ENCODE measurements around the gene ELOVL6. TPM values are rescaled to one million over a fixed set of nuclear protein-coding genes. Genes with fewer than 3 reads are reported as not detected.

The ELOVL6 gene, protein sequence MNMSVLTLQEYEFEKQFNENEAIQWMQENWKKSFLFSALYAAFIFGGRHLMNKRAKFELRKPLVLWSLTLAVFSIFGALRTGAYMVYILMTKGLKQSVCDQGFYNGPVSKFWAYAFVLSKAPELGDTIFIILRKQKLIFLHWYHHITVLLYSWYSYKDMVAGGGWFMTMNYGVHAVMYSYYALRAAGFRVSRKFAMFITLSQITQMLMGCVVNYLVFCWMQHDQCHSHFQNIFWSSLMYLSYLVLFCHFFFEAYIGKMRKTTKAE
- 35.4 and 37.7 TPM in 2 replicates for total RNA-seq (2013; cell fraction: nucleolus; rRNA removed)
- total RNA-seq (2014; rRNA removed): 3.9 and 5.6 TPM in 2 replicates
- 7.7 and 8.7 TPM in 2 replicates for total RNA-seq (2014; rRNA removed; fragmentation: Illumina TruSeq; extraction: Trizol)
- total RNA-seq (2021): 9.4 and 13.7 TPM in 2 replicates
- 3.8 TPM for polyA plus RNA-seq (2011; ENCODE audit: low read depth)
- 33.5 and 34.6 TPM in 2 replicates for polyA plus RNA-seq (2011; rRNA removed)
- 12.1 and 12.4 TPM in 2 replicates for polyA plus RNA-seq (2011; cell fraction: cytosol; rRNA removed)
- polyA plus RNA-seq (2011; cell fraction: nucleus; rRNA removed): 10.1 and 11.9 TPM in 2 replicates
- polyA plus RNA-seq (2012): 7.9 and 10.6 TPM in 2 replicates
- polyA plus RNA-seq (2014; fragmentation: Illumina TruSeq; extraction: Trizol): 11.8 and 15.0 TPM in 2 replicates
- 1 to 10 TPM; 6.3 to 8.5 TPM for polyA plus RNA-seq (2014; fragmentation: Nextera tagmentation; extraction: Ambion mirVana)
- 8.0 and 9.1 TPM in 2 replicates for polyA plus RNA-seq (2014; rRNA removed)
- polyA plus RNA-seq (2016; fragmentation: Nextera tagmentation; extraction: Ambion mirVana): 1 to 10 TPM; 6.0 to 6.8 TPM
- polyA minus RNA-seq (2011; rRNA and poly(A)+ RNA removed): 21.8 and 25.9 TPM in 2 replicates
- polyA minus RNA-seq (2011; cell fraction: cytosol; rRNA and poly(A)+ RNA removed): 5.1 and 5.5 TPM in 2 replicates
- polyA minus RNA-seq (2011; cell fraction: nucleus; rRNA and poly(A)+ RNA removed): 4.7 and 14.1 TPM in 2 replicates
- percentile 69 among the genes with signal in this experiment for Bru-seq, nascent RNA
- percentile 58 among the genes with signal in this experiment for BruChase-seq, experiment 1, labeled RNA remaining after a 6-hour chase
- percentile 58 among the genes with signal in this experiment for BruChase-seq, experiment 2, labeled RNA remaining after a 2-hour chase
- long read RNA-seq, experiment 1, full-length matches to known transcripts: 4 of 11 reads
- long read RNA-seq, experiment 1, partial matches to known transcripts: 0 of 11 reads
- long read RNA-seq, experiment 1, other reads (novel, unspliced or antisense): 7 of 11 reads
- long read RNA-seq, experiment 2, full-length matches to known transcripts: 20 of 39 reads
- long read RNA-seq, experiment 2, partial matches to known transcripts: 0 of 39 reads
- long read RNA-seq, experiment 2, other reads (novel, unspliced or antisense): 19 of 39 reads

DNA sequence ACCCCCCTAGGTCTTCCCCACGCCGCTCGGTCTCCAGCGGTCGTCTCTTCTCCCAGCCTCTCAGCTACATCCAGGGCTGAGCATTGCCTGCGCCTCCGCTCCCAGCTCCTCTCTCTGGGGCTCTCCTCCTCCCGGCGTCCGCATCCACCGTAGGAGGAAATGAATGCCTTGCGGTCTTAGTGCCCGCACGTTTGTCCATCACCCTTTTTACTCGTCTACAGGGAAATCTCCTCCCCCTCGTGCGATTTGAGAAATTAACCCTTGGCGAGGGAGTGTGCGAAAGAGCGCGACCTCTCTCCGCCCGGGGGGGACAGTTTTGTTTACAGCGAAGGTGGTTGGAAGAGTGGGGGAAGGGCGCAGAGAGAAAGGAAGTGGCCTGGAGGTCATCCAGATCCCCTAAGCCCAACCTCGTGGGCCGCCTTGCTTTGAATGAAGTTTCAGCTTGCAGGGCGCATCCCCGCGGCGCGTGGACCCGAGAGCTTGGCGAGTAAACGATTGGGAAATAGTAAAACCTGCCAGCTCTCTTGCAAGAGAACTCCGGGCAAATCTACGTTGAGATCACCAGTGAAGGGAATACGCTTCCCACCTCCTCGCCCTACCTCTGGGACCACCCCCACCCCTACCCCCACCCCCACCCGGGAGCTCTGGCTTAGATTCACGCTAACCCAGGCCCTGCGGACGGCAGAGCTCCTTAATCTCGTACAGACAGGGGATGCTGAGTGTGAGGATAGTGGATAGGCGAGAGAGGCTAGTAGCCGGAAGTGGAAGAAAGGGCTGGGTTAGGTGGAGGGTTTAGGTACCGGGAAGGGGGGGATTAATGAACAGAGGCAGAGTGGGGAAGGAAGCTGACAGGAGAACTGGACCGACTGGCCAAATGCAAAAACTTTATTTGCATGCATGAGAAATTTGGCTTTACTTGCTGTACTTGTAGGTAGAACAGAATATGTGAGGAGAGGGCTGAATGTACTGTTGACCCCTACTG lies at the start of gene ELOVL6:
ELOVL6 (minus strand) TSS at position 181 of the 982 bp plus-strand sequence. CDS start 280 bp downstream, outside the sequence.
- WGBS (ENCODE audit: insufficient coverage, insufficient replicate concordance, low lambda C conversion rate, missing lambda C conversion rate): under 1% methylated on average over 48 of the region's 48 CpGs
- Histone ChIP-seq H3K4me3 (peak within 1 kb of the TSS; percentile 81), H3K9ac (ENCODE audit: control insufficient read depth, insufficient read depth, low read length) (peak within 1 kb of the TSS; percentile 76), H3K27me3 (replicated peaks in 1 of 2; ENCODE audit: control insufficient read depth in 2 of 2, insufficient read depth in 2 of 2, low read length in 1 of 2) (no peaks in the 10 kb centered on the region), H4K20me1 (ENCODE audit: control insufficient read depth, insufficient read depth) (no peaks in the 10 kb centered on the region), H3K36me3 (ENCODE audit: control insufficient read depth in 2 of 2, insufficient read depth in 2 of 2, low read length in 1 of 2) (no peaks in the 10 kb centered on the region), H3K79me2 (ENCODE audit: control insufficient read depth, insufficient read depth, low read length) (peaks cover 33% of the 10 kb centered on the region), H2AFZ (ENCODE audit: control insufficient read depth, low read depth, low read length) (peak within 1 kb of the TSS; percentile 92), H3K9me3 (replicated peaks; ENCODE audit: control insufficient read depth, insufficient read depth, low read length) (no peaks in the 10 kb centered on the region), H3K4me1 (ENCODE audit: control insufficient read depth, insufficient read depth, low read length) (peaks cover 21% of the 10 kb centered on the region), H3K4me2 (ENCODE audit: control insufficient read depth, insufficient read depth) (peak within 1 kb of the TSS; percentile 88), H3K27ac (ENCODE audit: control insufficient read depth, insufficient read depth) (peak within 1 kb of the TSS; percentile 73)
- intact Hi-C loops (cut with micrococcal nuclease; ENCODE audit: unreplicated experiment): loop anchor here (1.0 to 10.0 kb wide), 9 partner anchors 91 to 1576 kb away; partner anchors contain the start of genes GAR1, MCUB, RPL34 and SEC24B
- ChIA-PET POLR2A (interaction anchor here (0.5 to 2.0 kb wide), 10 partner anchors 14 to 755 kb away, joined by 3 to 22 read pairs (median 4); no protein-coding TSS in a partner anchor), SMC1A (ENCODE audit: uncharacterized antibody, unreplicated experiment) (interaction anchor here (0.7 to 3.0 kb wide), 17 partner anchors 12 to 164 kb away, joined by 3 to 15 read pairs (median 4); no protein-coding TSS in a partner anchor), RAD21 (ENCODE audit: unreplicated experiment) (interaction anchor here (0.7 to 3.1 kb wide), 13 partner anchors 11 to 193 kb away, joined by 3 to 22 read pairs (median 4); no protein-coding TSS in a partner anchor), CTCF (interaction anchor here (0.6 to 2.0 kb wide), 14 partner anchors 14 to 1146 kb away, joined by 3 to 16 read pairs (median 3); no protein-coding TSS in a partner anchor)
- DNase-seq (ENCODE audit: low read depth, low spot score): peak; percentile 55
- FAIRE-seq: no peak
- no TSS peak for BruUV-seq (replicated peaks)
- in situ Hi-C loops (cut with MboI): loop anchor here (25.0 kb wide), 1 partner anchor 761 kb away; the partner anchor contains the start of gene SEC24B
- ATAC-seq: peak; percentile 16
- TF ChIP-seq TCF12 (IDR thresholded peaks at IDR 0.05; ENCODE audit: low read depth, low read length) (no peak), ASH2L (IDR thresholded peaks at IDR 0.05; ENCODE audit: borderline replicate concordance, low read depth) (no peak), SUPT20H (IDR thresholded peaks at IDR 0.05; ENCODE audit: borderline replicate concordance, control insufficient read depth, low read depth, low read length) (no peak), RUNX3 (IDR thresholded peaks at IDR 0.05; ENCODE audit: low read length) (peak; percentile 75), SRF (IDR thresholded peaks at IDR 0.05; ENCODE audit: low read depth in 2 of 2, low read length in 2 of 2) (no peak), NFYA (IDR thresholded peaks at IDR 0.05; ENCODE audit: borderline replicate concordance, low read depth, low read length) (no peak), RAD51 (IDR thresholded peaks at IDR 0.05) (0 out of 2 replicates have a peak, but pooled peaks have one; percentile 12), KLF5 (IDR thresholded peaks at IDR 0.05; ENCODE audit: partially characterized antibody) (no peak), CREB1 (IDR thresholded peaks at IDR 0.05; ENCODE audit: low read depth) (peak; percentile 73), ZNF24 (IDR thresholded peaks at IDR 0.05) (no peak)
- TF ChIP-seq, protein P1, sequence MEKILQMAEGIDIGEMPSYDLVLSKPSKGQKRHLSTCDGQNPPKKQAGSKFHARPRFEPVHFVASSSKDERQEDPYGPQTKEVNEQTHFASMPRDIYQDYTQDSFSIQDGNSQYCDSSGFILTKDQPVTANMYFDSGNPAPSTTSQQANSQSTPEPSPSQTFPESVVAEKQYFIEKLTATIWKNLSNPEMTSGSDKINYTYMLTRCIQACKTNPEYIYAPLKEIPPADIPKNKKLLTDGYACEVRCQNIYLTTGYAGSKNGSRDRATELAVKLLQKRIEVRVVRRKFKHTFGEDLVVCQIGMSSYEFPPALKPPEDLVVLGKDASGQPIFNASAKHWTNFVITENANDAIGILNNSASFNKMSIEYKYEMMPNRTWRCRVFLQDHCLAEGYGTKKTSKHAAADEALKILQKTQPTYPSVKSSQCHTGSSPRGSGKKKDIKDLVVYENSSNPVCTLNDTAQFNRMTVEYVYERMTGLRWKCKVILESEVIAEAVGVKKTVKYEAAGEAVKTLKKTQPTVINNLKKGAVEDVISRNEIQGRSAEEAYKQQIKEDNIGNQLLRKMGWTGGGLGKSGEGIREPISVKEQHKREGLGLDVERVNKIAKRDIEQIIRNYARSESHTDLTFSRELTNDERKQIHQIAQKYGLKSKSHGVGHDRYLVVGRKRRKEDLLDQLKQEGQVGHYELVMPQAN (conservative IDR thresholded peaks at IDR 0.05): peak; percentile 59; the same call in 1 of the 2 replicates
- TF ChIP-seq, protein P2, sequence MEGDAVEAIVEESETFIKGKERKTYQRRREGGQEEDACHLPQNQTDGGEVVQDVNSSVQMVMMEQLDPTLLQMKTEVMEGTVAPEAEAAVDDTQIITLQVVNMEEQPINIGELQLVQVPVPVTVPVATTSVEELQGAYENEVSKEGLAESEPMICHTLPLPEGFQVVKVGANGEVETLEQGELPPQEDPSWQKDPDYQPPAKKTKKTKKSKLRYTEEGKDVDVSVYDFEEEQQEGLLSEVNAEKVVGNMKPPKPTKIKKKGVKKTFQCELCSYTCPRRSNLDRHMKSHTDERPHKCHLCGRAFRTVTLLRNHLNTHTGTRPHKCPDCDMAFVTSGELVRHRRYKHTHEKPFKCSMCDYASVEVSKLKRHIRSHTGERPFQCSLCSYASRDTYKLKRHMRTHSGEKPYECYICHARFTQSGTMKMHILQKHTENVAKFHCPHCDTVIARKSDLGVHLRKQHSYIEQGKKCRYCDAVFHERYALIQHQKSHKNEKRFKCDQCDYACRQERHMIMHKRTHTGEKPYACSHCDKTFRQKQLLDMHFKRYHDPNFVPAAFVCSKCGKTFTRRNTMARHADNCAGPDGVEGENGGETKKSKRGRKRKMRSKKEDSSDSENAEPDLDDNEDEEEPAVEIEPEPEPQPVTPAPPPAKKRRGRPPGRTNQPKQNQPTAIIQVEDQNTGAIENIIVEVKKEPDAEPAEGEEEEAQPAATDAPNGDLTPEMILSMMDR (IDR thresholded peaks at IDR 0.05 in 2 of 3, conservative IDR thresholded peaks at IDR 0.05 in 1 of 3; ENCODE audit: control insufficient read depth in 2 of 3, extremely low read depth in 1 of 3, insufficient read depth in 1 of 3, low read depth in 3 of 3, low read length in 3 of 3): no peak
